Measurements from ENCODE around the gene NXPH1.

The NXPH1 gene

DNA sequence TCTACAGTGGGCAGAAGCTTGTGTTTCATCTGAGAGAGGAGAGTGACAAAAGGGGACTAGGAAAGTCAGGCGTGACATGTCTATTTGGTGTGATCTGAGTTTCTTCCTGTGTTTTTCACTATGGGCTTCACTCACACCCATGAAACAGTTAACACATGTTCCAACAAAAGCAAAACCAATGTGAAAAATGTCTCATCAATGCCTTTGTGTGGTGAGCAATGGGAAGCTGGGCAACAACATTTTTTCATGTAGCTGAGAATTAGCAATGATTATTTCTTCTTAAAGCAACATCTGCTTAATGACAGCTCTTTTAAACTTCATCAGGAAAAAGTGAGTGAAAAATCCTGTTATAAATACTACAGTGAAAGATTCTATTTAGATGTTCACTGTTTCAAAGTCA, 76.2 kb downstream of the NXPH1 start:
- 0 out of 2 replicates have a peak, but pooled peaks cover 2% of the 10 kb centered on the region for H3K4me1 ChIP-seq (ENCODE audit: control insufficient read depth, insufficient read depth, low read length)
- H3K27ac ChIP-seq (ENCODE audit: low read depth, low read length): no peak overlapping the region
- H3K36me3 ChIP-seq (ENCODE audit: control insufficient read depth, insufficient read depth, low read length): no peaks in the 10 kb centered on the region
- H3K4me3 ChIP-seq (ENCODE audit: low read depth, low read length): no peak overlapping the region
- no peaks in the 10 kb centered on the region for H3K9me3 ChIP-seq (ENCODE audit: control insufficient read depth, insufficient read depth, low read length)
- H3K27me3 ChIP-seq (ENCODE audit: control insufficient read depth, insufficient read depth, low read length): no peaks in the 10 kb centered on the region
- H3K9ac ChIP-seq (ENCODE audit: low read depth, low read length): no peak overlapping the region

DNA sequence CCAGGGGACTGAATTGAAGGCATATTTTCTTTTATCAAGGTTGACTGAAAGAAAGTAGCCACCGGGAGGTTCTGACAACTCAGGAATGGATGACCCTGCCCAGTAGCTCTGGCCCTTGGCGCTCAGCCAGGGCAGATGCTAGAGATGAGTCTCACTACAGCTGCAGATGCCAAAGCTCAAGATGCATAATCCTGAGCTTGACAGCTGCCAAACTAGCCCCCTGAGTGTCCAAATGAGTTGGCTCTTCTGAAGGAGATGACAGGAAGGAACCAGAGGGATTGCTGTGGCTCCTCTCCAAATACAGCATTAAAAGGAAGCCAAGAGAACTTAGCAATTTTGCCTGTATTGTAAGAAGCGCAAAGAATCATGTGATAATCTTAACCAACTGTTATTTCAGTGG, 78.4 kb downstream of the NXPH1 start:
- no peaks in the 10 kb centered on the region for H3K36me3 ChIP-seq (ENCODE audit: control insufficient read depth, insufficient read depth, low read length)
- H3K27ac ChIP-seq (ENCODE audit: low read depth, low read length): no peak overlapping the region
- H3K4me3 ChIP-seq (ENCODE audit: low read depth, low read length): no peak overlapping the region
- H3K4me1 ChIP-seq (ENCODE audit: control insufficient read depth, insufficient read depth, low read length): 0 out of 2 replicates have a peak, but pooled peaks cover under 1% of the 10 kb centered on the region
- H3K27me3 ChIP-seq (ENCODE audit: control insufficient read depth, insufficient read depth, low read length): no peaks in the 10 kb centered on the region
- no peak overlapping the region for H3K9ac ChIP-seq (ENCODE audit: low read depth, low read length)
- H3K9me3 ChIP-seq (ENCODE audit: control insufficient read depth, insufficient read depth, low read length): no peaks in the 10 kb centered on the region

DNA sequence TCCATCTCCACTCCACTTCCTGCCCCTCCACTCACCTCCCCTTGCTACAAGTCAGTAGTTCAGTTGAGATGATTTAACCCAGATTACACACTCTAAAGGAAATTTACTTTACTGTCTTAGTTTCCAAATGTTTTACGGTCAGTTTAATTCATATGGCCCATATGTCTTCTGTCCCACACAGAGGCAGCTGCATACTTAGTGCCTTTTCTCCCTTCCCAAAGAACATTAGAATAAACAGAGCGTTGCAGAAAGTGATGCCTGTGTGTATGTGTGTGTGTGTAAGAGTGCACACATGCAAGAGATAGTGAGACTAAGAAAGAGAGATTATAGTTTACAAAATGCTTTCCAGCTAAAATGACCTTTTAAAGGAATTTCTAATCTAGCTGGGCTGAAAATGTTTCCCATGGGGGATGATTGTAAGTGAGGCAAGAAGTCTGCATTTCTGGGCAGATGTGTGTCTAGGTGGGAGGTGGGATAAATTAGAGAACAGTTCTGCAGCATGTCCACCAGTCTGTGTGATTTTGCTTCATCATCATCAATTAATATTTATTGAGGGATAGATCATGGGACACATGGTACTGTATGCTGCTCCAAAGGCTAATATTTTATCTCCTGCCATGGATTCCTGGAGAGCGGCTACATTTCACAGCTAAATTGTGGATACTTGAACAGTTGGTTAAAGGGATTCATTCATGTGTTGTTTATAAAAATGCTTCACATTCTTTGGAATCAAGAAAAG, 81.5 kb downstream of the NXPH1 start:
- no peaks in the 10 kb centered on the region for H3K4me1 ChIP-seq (ENCODE audit: control insufficient read depth, insufficient read depth, low read length)
- no peaks in the 10 kb centered on the region for H3K36me3 ChIP-seq (ENCODE audit: control insufficient read depth, insufficient read depth, low read length)
- no peak overlapping the region for H3K4me3 ChIP-seq (ENCODE audit: low read depth, low read length)

GRCh38 chr7:8515640-8516185, 82.3 kb downstream of the NXPH1 start:
- Histone ChIP-seq H3K4me3 (ENCODE audit: low read depth, low read length) (no peak overlapping the region), H3K4me1 (ENCODE audit: control insufficient read depth, insufficient read depth, low read length) (no peaks in the 10 kb centered on the region), H3K9me3 (ENCODE audit: control insufficient read depth, insufficient read depth, low read length) (no peaks in the 10 kb centered on the region), H3K36me3 (ENCODE audit: control insufficient read depth, insufficient read depth, low read length) (no peaks in the 10 kb centered on the region), H3K27me3 (ENCODE audit: control insufficient read depth, insufficient read depth, low read length) (no peaks in the 10 kb centered on the region), H3K9ac (ENCODE audit: low read depth, low read length) (no peak overlapping the region), H3K27ac (ENCODE audit: low read depth, low read length) (no peak overlapping the region)

More for the DNA sequence above, 81.5 kb downstream of the NXPH1 start:
- Histone ChIP-seq H3K27ac (ENCODE audit: low read depth, low read length) (no peak overlapping the region), H3K27me3 (ENCODE audit: control insufficient read depth, insufficient read depth, low read length) (no peaks in the 10 kb centered on the region), H3K9ac (ENCODE audit: low read depth, low read length) (no peak overlapping the region), H3K9me3 (ENCODE audit: control insufficient read depth, insufficient read depth, low read length) (no peaks in the 10 kb centered on the region)

- no peaks in the 10 kb centered on the region for H3K27me3 ChIP-seq (ENCODE audit: control insufficient read depth, insufficient read depth, low read length)
Observed at GRCh38 chr7:8516976-8517375, 83.6 kb downstream of the NXPH1 start.

GRCh38 chr7:8528311-8528710, 94.9 kb downstream of the NXPH1 start:
- Histone ChIP-seq H3K27me3 (ENCODE audit: control insufficient read depth, insufficient read depth, low read length) (no peaks in the 10 kb centered on the region), H3K4me1 (ENCODE audit: control insufficient read depth, insufficient read depth, low read length) (no peaks in the 10 kb centered on the region), H3K36me3 (ENCODE audit: control insufficient read depth, insufficient read depth, low read length) (no peaks in the 10 kb centered on the region), H3K9me3 (ENCODE audit: control insufficient read depth, insufficient read depth, low read length) (peaks cover 9% of the 10 kb centered on the region), H3K9ac (ENCODE audit: low read depth, low read length) (no peak overlapping the region), H3K4me3 (ENCODE audit: low read depth, low read length) (no peak overlapping the region), H3K27ac (ENCODE audit: low read depth, low read length) (no peak overlapping the region)

More at GRCh38 chr7:8516976-8517375, 83.6 kb downstream of the NXPH1 start:
- no peaks in the 10 kb centered on the region for H3K4me1 ChIP-seq (ENCODE audit: control insufficient read depth, insufficient read depth, low read length)
- no peak overlapping the region for H3K9ac ChIP-seq (ENCODE audit: low read depth, low read length)
- H3K36me3 ChIP-seq (ENCODE audit: control insufficient read depth, insufficient read depth, low read length): no peaks in the 10 kb centered on the region
- no peak overlapping the region for H3K27ac ChIP-seq (ENCODE audit: low read depth, low read length)
- no peaks in the 10 kb centered on the region for H3K9me3 ChIP-seq (ENCODE audit: control insufficient read depth, insufficient read depth, low read length)
- no peak overlapping the region for H3K4me3 ChIP-seq (ENCODE audit: low read depth, low read length)

DNA sequence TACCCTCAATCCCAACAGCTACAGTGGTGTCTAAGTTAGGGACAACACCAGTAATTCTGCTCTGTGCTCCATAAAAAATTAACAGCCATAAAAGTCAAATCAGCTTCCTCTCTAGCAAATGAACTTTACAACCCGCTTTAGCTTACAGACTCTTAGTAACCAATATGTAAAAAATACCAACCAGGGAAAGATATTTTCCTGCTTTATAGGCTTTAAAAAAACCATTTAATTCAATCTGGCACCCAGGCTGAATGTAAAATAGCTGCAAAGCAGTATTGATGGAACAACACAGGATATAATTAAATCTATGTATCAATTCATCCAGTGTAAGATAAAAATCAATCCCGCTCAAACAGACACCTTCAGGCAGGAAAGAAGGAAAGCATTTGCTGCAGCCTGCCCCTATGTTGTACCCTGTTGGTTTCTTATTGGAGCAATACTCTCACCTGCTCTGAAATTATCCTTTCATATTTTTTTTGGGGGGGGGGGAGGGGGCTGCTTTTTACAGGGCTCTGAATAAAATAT, 98.6 kb downstream of the NXPH1 start:
- Histone ChIP-seq H3K9ac (ENCODE audit: low read depth, low read length) (no peak overlapping the region), H3K36me3 (ENCODE audit: control insufficient read depth, insufficient read depth, low read length) (no peaks in the 10 kb centered on the region), H3K9me3 (ENCODE audit: control insufficient read depth, insufficient read depth, low read length) (no peaks in the 10 kb centered on the region), H3K27ac (ENCODE audit: low read depth, low read length) (no peak overlapping the region), H3K4me1 (ENCODE audit: control insufficient read depth, insufficient read depth, low read length) (no peaks in the 10 kb centered on the region), H3K27me3 (ENCODE audit: control insufficient read depth, insufficient read depth, low read length) (no peaks in the 10 kb centered on the region), H3K4me3 (ENCODE audit: low read depth, low read length) (no peak overlapping the region)

DNA sequence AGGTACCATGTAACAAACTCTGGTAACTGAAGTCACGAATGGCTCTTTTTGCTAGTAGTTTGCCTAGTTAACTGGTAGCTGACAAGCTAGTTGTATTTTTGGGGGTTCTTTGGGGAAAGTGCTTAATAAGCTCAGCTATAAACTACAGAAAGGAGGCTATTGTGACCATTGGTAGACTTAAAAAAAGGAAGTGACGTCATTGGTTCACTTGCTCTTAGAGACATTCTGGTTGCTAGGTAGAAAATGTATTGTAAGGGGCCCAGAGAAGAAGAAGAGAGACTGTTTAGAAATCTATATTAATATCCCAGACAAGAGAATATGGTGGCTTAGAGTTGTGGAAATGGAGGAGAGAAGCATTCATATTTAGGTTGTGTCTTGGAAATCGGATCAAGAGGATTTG, 103.0 kb downstream of the NXPH1 start:
- H3K9ac ChIP-seq (ENCODE audit: low read depth, low read length): no peak overlapping the region
- H3K27ac ChIP-seq (ENCODE audit: low read depth, low read length): no peak overlapping the region
- H3K36me3 ChIP-seq (ENCODE audit: control insufficient read depth, insufficient read depth, low read length): no peaks in the 10 kb centered on the region
- H3K27me3 ChIP-seq (ENCODE audit: control insufficient read depth, insufficient read depth, low read length): no peaks in the 10 kb centered on the region
- H3K4me1 ChIP-seq (ENCODE audit: control insufficient read depth, insufficient read depth, low read length): no peaks in the 10 kb centered on the region
- H3K9me3 ChIP-seq (ENCODE audit: control insufficient read depth, insufficient read depth, low read length): no peaks in the 10 kb centered on the region
- no peak overlapping the region for H3K4me3 ChIP-seq (ENCODE audit: low read depth, low read length)

DNA sequence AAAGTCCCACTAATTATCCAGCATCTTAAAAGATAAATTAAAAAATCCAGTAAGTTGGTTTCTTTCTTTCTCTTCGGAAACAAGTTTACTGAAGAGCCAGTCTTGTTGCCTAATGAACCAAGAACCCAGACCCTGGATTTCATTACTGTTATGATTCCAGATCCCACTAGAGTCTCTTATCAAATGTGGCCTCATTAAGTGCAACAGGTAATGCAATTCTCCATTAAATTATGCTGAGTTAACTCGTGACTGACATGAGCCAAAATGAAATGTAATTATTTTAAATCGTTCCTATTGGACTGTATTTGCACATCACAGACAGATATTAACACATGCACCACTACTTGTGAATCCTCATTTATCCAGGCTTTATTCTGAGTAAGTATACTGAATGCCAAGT, 115.6 kb downstream of the NXPH1 start:
- H3K4me3 ChIP-seq (ENCODE audit: low read depth, low read length): no peak overlapping the region
- H3K36me3 ChIP-seq (ENCODE audit: control insufficient read depth, insufficient read depth, low read length): no peaks in the 10 kb centered on the region
- H3K9ac ChIP-seq (ENCODE audit: low read depth, low read length): no peak overlapping the region
- H3K27me3 ChIP-seq (ENCODE audit: control insufficient read depth, insufficient read depth, low read length): no peaks in the 10 kb centered on the region
- no peaks in the 10 kb centered on the region for H3K4me1 ChIP-seq (ENCODE audit: control insufficient read depth, insufficient read depth, low read length)
- H3K27ac ChIP-seq (ENCODE audit: low read depth, low read length): no peak overlapping the region
- no peaks in the 10 kb centered on the region for H3K9me3 ChIP-seq (ENCODE audit: control insufficient read depth, insufficient read depth, low read length)

DNA sequence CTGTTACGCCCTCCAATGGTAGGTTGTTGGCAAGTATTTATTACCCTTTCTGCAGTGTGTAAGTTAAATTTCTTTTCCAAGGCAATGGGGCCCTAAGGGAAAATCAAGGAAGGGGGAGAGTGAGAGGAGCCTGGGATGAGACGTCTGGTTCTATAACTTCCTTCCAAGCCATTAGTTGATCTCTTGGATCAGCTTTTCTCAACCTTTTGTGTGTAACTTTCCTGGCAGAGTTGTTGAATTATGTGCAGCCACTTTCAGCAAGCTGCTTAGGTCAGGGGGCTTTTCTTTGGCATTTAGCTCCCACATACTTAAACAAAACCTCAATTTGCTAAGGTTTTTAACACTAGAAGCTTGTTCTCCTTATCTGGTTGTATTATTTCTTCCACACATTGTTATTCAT, 127.1 kb downstream of the NXPH1 start:
- H3K27ac ChIP-seq (ENCODE audit: low read depth, low read length): no peak overlapping the region
- H3K36me3 ChIP-seq (ENCODE audit: control insufficient read depth, insufficient read depth, low read length): no peaks in the 10 kb centered on the region
- H3K4me1 ChIP-seq (ENCODE audit: control insufficient read depth, insufficient read depth, low read length): peaks cover 28% of the 10 kb centered on the region
- H3K9ac ChIP-seq (ENCODE audit: low read depth, low read length): no peak overlapping the region
- no peaks in the 10 kb centered on the region for H3K27me3 ChIP-seq (ENCODE audit: control insufficient read depth, insufficient read depth, low read length)
- no peak overlapping the region for H3K4me3 ChIP-seq (ENCODE audit: low read depth, low read length)
- no peaks in the 10 kb centered on the region for H3K9me3 ChIP-seq (ENCODE audit: control insufficient read depth, insufficient read depth, low read length)

GRCh38 chr7:8561449-8561848, 128.0 kb downstream of the NXPH1 start:
- Histone ChIP-seq H3K36me3 (ENCODE audit: control insufficient read depth, insufficient read depth, low read length) (no peaks in the 10 kb centered on the region), H3K4me1 (ENCODE audit: control insufficient read depth, insufficient read depth, low read length) (peaks cover 28% of the 10 kb centered on the region), H3K27me3 (ENCODE audit: control insufficient read depth, insufficient read depth, low read length) (no peaks in the 10 kb centered on the region), H3K4me3 (ENCODE audit: low read depth, low read length) (no peak overlapping the region), H3K9me3 (ENCODE audit: control insufficient read depth, insufficient read depth, low read length) (no peaks in the 10 kb centered on the region), H3K27ac (ENCODE audit: low read depth, low read length) (no peak overlapping the region), H3K9ac (ENCODE audit: low read depth, low read length) (no peak overlapping the region)
